MM.1S (cell line): Measurements from ENCODE around the gene PET100.

Experiments used
- EZH2 ChIP-seq: fragments of 300-600 bp; sonication (generic); optimal IDR thresholded peaks from 2 replicates; pipeline ENCODE3; 2017; ENCODE audit warnings: low read depth, mild to moderate bottlenecking, antibody characterized with exemption, low read length, mixed read lengths
- EZH2phosphoT487 ChIP-seq: fragments of 300-600 bp; sonication (generic); IDR thresholded peaks from 2 replicates; pipeline ENCODE4 v1.6.1; 2018; ENCODE audit warnings: antibody characterized with exemption, low read length
- TF ChIP-seq, protein P1 (sequence below): fragments of 300-600 bp; sonication (generic); IDR thresholded peaks from 2 replicates; pipeline ENCODE4 v1.5.1; 2016; ENCODE audit warnings: antibody characterized with exemption, low read length, mixed read lengths

DNA sequence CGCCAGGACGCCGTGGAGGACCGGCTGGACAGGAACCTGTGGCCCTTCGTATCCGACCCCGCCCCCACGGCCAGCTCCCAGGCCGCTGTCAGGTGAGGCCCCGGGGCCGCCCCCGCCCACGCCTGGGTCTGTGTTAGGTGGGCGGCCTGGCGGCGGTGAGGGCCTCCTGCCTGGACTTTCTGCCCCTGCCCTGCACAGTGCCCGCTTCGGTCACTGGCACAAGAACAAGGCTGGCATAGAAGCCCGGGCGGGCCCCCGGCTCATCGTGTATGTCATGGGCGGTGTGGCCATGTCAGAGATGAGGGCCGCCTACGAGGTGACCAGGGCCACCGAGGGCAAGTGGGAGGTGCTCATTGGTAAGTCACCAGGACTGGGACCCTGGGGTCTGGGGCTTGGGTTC lies 17.6 kb downstream of the PET100 start:
- TF ChIP-seq, protein P1, sequence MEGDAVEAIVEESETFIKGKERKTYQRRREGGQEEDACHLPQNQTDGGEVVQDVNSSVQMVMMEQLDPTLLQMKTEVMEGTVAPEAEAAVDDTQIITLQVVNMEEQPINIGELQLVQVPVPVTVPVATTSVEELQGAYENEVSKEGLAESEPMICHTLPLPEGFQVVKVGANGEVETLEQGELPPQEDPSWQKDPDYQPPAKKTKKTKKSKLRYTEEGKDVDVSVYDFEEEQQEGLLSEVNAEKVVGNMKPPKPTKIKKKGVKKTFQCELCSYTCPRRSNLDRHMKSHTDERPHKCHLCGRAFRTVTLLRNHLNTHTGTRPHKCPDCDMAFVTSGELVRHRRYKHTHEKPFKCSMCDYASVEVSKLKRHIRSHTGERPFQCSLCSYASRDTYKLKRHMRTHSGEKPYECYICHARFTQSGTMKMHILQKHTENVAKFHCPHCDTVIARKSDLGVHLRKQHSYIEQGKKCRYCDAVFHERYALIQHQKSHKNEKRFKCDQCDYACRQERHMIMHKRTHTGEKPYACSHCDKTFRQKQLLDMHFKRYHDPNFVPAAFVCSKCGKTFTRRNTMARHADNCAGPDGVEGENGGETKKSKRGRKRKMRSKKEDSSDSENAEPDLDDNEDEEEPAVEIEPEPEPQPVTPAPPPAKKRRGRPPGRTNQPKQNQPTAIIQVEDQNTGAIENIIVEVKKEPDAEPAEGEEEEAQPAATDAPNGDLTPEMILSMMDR: no peak
- TF ChIP-seq EZH2: no peak
- no peak for TF ChIP-seq EZH2phosphoT487
